Endometrial microvascular endothelial cells (primary cell): ENCODE data around the gene CD248. TPM values are rescaled to one million over a fixed set of nuclear protein-coding genes. Genes with fewer than 3 reads are reported as not detected.
"Not testable (repeated sequence)": the region's sequence is repeated elsewhere in the genome, so short reads cannot be mapped to it uniquely, and the experiment has no call there.

Experiments
- in situ Hi-C: cut with HindIII; loops from 2 replicates; pipeline ENCODE4 v1.10.0; 2017; ENCODE audit warnings: low sequenced_read_pairs, low pct_unique_long_range_greater_than_20kb; ENCODE audit errors: inconsistent ontology term
- total RNA-seq: library from RNA; depleted of rRNA; stranded (reverse); fragments of >200 nt; gene quantifications from one replicate; pipeline ENCODE4 v1.2.3, GENCODE V29; 2015; ENCODE audit errors: inconsistent ontology term

CD248 gene
- total RNA-seq, 1 donor from 2014 or later = 2.0 TPM

DNA sequence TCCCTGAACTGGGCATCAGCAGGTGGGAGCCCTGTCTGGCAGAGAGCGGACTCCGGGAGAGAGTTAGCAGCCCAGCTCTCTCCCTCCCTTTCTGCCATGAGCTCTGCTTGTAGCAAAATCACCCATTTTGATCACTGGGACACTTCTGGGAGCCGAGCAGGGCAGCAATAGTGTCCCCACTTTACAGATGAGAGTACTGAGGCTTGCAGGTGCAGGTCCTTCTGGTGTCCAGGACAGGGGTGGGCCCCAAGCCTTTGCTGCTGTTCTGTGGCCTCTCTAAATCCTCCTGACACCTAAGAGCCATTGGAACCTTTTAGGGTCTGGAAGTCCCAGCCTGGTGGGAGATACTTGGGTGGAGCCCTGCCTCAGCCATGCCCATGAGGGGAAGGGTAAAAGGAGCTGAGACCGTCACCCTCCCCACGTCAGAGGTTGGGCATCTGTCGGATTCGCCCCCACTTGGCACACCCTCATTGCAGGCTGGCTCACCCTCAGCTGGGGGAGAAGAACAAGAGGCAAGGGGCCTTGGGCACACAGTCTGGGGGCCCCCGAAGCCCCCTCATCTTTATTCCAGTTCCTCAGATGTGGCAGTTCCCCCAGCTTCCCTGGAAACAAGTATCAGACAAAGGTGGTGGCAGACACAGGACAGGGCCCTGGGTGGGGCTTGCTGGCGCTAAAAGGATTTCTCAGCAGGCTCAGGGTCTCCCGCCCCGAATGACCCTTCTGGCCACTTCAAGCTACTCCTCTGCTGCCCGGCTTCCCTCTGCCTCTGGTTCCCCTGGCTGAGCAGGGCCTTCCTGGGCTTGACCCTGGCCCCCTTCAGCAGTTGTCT, 14.9 kb upstream of the CD248 start:
- in situ Hi-C loops = no loop called here

DNA sequence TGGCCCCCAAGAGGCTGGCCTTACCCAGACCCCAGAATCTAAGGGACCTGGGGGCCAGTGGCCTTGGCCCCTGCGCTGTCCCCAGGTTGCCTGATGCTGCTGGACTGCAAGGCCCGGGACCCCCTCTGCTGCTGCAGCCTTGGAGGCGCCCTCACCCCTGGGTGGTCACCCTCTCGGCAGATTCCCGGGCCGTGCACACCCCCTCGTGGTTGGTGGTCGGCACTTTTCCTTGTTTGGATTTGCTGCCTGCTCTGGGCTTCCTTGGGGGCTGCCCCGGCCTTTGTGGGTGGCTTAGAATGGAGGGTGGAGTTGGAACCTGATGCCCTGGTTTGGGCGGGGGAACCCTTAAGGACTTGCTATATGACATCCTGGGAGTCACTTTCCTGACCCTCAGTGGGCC, 14.1 kb upstream of the CD248 start:
- in situ Hi-C loops = no loop called here

DNA sequence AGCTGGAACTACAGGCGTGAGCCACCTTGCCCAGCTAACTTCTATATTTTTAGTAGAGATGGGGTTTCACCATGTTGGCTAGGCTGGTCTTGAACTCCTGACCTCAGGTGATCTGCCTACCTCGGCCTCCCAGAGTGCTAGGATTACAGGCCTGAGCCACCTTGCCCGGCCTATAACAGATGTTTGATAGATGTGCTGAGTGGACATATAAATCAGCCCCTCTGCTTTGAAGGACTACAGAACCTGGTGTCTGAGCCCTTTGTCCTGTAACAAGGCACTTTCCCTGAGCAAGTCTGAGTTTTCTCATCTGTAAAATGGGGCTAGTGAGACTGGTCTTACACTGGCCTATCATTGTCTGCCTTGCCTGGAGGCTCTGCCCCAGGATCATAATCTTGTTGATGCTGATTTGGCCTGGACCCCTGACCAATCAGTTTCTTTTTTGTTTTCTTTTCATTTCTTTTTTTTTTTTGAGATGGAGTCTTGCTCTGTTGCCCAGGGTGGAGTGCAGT, 12.4 kb upstream of the CD248 start:
- in situ Hi-C loops = no loop called here

DNA sequence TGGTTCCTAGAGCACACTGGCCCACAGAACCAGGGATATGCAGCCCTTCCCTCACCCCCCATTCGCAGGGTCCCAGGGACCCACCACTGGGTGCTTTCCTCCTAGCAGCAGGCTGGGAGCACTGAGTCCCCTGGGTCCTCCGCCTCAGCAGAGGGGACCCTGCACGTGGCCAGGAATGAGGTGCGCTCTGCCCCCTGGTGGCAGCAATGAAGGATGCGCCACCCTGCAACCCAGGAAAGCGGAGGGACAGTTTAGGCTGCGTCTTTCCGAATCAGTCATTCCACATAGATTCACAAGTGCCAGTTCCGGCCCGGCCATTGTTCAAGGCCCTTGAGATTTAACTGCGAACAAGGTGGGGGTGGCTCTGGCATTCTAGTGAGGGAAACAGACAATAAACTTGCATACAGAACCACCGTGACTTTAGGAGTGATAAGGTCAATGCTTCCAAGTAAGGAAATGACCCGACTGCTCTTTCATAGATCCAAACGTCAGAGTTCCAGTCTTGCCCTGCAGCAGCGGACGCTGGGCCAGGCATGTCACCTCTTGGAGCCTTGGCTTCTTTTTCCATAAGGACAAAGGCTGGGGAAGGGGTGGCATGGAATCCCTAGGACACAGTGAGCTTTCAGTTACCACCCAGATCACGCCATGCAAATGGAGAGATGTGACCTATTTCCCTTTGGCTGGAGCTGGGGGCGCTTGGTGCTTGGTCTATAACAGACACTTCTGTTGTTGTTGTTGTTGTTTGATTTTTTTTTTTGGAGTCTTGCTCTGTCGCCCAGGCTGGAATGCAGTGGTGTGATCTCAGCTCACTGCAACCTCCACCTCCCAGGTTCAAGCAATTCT, 11.7 kb upstream of the CD248 start:
- in situ Hi-C loops = no loop called here

DNA sequence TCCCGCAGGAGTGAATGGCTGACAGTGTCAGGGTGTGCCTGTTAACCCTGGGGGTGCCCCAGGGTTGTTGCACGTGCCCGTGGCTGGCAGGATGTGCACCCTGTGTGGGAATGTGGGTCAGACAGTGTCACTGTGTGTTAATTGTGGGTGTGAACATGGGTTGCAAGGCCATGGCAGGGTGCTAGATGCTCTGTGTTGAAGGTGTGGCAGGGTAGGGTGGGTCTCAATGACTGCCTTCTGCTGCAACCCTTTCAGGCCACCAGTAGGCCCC, 11.1 kb upstream of the CD248 start:
- in situ Hi-C loops = no loop called here

DNA sequence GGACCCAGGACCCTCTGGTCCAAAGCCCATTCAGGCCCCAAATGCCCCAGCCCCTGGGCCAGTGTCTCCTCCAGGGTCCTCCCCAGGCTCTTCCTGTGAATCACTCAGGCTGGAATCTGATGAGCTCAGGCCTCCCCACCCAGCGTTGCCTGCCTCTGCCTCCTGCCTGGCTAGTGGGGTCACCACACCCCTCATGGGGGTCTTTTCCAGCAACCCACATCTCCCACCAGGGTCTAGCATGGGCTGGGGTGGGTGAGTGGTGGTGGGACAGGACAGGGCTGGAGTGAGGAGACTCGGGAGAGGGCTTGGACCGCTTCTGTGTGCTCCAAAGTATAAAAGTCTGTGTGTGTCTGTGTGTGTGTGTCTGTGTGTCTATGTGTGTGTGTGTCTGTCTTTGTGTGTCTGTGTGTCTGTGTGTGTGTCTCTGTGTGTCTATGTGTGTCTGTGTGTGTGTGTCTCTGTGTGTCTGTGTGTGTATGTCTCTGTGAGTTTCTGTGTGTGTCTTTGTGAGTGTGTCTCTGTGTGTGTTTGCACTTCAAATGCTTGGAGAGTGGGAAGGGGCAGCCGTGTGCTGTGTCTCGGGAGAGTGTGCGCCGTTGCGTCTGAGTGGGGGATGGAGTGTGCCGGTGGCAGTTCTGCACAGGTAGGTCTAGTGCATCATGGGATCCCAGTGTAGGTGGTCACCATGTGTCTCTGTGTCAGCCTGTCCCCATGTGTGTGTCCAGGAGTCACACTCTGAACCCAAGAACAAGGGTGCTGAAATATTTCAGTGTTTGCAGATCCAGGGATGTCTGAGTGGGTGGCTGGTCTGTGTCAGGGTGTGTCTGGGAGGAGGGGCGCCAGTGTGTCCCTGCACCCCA, 10.6 kb upstream of the CD248 start:
- in situ Hi-C loops = no loop called here

DNA sequence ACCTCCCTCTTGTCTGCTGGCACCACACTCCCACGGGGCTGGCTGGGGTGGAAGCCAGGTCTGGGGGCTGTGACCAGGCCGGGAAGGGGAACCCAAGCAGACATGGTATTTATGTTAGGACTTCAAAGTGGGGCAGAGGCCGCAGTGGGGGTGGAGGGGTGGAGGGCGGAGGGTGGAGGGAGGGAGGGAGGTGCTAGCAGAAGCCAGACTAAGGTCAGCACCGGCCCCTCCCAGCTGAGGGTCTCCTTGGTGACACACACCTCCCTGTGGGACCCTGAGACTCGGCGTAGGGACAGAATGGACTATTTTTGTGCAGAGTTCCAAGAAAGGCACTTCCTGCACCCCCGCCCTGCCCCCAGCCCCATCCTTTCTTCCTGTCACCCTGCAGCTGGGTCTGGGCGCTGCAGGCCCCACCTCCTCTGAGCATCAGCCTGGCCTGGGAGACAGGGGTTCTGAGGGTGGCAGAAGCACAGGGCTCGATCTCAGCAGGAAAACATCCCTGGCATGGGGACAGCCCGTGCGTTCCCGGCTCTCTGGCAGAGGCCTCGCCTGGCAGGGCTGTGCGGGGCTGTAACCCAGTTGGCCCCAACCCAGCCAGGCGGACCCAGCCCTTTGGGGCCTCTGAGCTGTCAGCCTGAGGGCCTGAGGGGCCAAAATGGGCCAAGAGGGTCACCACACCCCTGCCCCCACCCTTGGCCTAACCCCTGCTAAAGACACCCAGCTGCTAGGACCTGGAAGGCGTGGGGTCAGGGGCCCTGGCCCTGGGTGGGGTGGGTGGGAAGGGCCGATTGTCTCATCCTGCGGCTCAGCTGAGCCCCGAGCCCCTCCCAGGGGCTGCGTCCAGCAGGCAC, 9.6 kb upstream of the CD248 start:
- in situ Hi-C loops = no loop called here

DNA sequence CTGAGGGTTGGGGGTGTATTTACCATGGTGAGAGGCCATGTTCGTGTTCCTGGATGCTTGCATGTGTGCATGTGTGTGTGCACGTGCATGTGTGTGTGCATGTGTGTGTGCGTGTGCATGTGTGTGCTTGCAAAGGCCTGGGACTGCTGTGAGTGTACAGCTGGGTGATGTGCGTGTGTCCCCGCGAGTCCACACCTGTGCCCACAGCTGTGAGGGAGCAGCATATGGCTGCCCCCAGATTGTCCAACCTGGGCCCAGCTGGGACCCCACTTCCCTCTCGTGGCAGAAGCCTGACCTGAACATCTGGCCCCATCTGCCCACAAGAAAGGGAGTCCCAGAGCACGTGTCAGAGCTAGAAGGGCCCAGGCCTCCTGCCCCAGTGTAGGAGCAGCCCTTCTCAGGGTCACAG, 8.4 kb upstream of the CD248 start:
- in situ Hi-C loops = no loop called here

DNA sequence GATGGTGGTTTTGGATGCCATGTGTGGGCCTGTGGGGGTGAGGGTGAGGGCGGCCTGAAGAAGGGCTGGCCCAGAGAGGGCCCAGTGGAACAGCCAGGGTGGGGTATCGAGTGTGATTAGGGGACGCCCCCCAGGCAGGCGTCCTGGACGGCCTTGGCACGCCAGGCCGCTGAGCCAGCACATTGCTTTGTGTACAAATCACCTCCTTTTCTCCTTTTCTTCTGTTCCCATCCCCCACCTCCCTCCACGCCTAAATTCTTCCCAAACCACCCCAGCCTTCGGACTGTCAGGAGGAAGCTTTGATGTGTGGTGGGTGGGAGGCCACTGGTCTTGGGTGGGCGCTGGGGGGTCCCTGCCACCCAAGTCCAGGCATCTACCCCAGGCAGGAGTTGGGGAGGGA, 7.8 kb upstream of the CD248 start:
- in situ Hi-C loops = no loop called here

DNA sequence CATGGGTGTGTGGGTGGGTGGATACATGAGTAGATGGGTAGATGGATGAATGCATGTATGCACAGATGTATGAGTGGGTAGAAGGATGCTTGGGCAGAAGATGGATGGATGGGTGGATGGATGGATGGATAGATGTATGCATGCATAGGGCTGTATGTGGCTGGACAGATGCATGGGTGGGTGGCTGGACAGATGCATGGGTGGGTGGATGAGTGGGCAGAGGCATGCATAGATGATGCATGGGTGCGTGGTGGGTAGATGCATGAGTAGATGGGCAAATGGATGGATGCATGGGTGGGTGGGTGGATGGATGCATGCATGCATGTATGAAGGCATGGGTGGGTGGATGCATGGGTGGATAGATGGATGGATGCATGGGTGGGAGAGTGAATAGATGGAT, 6.8 kb upstream of the CD248 start:
- in situ Hi-C loops = no loop called here

DNA sequence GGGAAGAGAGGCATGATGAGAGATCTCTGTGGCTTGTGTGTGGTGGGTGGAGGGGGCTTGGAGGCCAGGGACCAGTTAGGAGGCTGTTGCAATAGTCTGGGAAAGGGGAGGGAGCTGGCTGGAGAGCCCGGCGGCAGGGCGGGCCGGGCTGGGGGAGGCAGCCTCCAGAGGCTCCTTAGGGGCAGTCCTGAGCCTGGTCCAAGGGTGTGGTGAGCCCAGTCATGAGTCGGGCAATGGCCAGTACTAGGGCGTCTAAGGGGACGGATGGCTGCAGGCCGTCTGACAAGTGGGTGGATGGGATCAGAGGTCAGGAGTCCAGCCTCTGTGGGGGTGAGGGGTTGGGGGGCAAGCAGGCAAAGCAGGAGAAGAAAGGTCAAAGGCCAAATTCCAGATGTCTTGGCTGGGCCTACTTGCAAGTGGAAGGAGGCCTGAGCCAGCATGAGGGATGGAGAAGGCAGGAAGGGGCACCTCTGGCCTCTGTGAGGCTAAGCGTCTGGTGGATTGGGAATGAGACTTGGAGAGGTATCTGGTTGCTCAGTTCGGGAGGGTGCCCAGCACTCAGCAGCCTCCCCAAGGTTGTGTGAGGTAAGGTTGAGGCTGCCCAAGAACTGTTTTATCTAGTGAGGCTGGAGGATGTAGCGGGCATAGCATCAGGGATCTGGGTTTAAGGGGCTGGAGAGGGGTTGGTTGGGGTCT, 6.0 kb upstream of the CD248 start:
- in situ Hi-C loops = no loop called here

DNA sequence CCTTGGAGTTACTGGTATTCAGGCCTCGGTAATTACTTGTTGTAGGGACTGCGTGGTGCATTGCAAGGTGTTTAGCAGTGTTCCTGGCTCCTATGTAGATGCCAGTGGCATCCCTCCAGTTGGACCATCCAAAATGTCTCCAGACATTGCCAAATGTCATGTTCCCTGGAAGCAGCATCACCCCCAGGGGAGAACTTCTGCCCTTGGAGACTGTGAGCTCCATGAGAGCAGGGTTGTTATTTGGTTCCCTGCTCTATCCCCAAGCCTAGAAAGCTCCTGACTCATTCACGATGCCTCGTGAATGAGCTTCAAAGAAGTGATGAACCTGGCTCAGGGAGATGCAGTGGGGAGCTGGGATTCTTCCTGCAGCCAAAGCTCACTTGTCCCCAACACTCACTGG, 4.8 kb upstream of the CD248 start:
- in situ Hi-C loops = no loop called here

DNA sequence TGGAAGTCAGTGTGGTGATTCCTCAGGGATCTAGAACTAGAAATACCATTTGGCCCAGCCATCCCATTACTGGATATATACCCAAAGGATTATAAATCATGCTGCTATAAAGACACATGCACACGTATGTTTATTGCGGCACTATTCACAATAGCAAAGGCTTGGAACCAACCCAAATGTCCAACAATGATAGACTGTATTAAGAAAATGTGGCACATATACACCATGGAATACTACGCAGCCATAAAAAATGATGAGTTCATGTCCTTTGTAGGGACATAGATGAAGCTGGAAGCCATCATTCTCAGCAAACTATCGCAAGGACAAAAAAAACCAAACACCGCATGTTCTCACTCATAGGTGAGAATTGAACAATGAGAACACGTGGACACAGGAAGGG, 3.9 kb upstream of the CD248 start:
- in situ Hi-C loops = not testable (repeated sequence)

DNA sequence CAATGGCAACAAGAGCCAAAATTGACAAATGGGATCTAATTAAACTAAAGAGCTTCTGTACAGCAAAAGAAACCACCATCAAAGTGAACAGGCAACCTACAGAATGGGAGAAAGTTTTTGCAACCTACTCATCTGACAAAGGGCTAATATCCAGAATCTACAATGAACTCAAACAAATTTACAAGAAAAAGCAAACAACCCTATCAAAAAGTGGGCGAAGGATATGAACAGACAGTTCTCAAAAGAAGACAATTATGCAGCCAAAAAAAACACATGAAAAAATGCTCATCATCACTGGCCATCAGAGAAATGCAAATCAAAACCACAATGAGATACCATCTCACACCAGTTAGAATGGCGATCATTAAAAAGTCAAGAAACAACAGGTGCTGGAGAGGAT, 3.4 kb upstream of the CD248 start:
- in situ Hi-C loops = not testable (repeated sequence)

DNA sequence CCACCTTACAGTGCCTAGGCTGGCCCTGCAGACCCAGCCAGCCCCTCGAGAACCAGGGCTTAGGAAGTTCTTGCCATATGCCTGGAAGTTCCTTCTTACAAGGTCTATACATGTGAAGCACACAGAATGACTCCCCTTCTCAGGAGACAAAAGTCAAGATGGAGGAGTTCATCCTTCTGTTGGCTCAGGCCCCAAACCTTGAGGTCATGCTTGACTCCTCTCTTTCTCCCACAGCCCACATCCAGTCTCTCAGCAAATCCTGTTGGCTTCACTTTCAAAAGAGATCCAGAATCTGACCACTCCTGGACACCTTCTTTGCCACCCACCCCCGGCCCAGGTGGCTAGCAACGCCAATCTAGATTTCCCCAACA, 1.7 kb upstream of the CD248 start:
- in situ Hi-C loops = no loop called here

DNA sequence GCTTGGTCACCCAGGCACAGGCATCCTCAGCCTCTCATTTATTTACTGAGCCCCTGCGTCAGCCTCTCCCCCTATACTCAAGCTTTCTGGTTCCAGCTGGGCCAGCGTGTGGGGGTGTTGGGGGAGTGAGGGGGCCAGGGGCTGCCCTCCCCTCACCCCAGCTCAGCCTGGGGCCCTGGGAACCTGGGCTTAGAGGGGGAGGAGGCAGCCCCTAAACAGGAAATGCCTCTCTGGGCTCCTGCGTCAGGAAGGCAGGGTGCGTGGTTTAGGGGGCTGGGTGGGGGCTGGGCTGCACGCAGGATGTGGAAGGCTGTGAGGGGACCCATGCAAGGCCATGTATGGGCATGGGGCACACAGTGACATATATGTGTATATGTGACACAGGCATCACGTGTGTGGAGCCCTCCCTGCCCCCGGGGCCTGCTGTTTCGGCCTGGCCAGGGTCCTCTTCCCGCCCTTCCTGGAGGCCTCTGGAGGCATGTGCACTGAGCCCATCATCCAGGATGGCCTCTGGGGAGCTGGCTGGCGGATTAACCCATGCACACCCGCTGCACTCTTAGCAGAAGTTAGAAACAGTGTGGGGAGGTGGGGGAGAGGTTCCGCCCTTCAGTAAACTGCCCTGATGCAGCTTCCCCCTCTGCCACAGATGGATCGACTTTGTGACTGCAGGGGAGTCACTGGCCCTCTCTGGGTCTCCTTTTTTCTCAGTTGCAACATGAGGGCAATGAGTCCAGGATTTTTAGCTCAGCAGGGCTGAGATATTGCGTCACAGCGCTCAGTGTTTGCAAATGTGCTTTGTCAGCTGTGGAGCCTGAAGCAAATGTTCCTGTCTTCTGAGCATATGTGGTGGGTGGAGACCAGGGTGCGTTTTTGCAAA, 1.1 kb upstream of the CD248 start:
- in situ Hi-C loops = no loop called here

DNA sequence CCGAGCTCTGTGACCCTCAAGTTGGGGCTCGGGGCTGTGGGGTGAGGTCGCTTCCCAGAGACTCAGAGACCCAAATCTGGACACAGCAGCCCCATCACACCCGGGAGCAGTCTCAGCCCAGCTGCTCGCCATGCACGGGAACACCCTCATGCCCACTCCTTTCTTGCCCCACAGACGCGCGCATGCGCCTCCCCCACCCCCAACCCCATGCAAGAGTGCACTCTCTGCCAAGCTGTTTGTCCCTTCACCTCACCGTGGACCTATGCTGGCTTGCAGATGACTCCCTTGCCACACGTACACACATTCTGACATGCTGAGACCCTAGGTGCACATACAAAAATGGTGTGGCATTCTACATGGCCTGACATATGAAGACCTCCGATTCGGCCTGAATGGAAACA, 478 bp upstream of the CD248 start:
- in situ Hi-C loops = no loop called here
